GM12873 (cell line): Measurements from ENCODE around the gene UBE2S.

Experiments
- TF ChIP-seq, protein P1 (sequence below): IDR thresholded peaks from 2 replicates; pipeline ENCODE4 v1.5.1; 2012; ENCODE audit warnings: low read depth, mild to moderate bottlenecking, moderate library complexity, low read length, control low read depth; ENCODE audit not compliant: insufficient read depth; ENCODE audit errors: missing control alignments

The UBE2S gene

DNA sequence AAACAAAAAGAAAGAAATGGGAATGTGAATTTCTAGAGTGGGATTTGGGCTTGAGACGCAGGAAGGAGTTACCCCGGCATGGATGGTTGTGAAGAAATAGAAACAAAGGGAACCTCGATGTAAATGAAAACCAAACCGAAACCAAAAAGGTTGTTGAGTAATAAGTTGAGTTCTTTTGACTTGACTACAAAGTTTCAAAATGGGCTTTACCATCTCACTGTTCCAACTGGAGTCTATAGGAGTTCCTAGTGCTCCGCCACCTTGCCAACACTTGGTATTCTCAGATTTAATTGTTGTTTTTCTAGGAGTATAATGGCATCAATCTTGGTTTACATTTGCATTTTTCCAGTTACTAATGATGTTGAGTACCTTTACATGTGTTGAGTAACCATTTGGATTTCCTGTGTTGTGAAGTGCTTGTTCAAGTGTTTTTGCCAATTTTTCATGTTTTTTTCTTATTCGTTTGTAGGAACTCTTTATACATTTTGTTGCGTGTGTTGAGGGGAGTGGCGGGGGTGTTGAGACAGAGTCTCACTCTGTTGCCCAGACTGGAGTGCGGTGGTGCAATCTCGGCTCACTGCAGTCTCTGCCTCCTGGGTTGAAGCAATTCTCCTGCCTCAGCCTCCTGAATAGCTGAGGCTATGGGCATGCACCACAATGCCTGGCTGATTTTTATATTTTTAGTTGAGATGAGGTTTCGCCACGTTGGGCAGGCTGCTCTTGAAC is 9.2 kb downstream of the UBE2S start:
- TF ChIP-seq, protein P1, sequence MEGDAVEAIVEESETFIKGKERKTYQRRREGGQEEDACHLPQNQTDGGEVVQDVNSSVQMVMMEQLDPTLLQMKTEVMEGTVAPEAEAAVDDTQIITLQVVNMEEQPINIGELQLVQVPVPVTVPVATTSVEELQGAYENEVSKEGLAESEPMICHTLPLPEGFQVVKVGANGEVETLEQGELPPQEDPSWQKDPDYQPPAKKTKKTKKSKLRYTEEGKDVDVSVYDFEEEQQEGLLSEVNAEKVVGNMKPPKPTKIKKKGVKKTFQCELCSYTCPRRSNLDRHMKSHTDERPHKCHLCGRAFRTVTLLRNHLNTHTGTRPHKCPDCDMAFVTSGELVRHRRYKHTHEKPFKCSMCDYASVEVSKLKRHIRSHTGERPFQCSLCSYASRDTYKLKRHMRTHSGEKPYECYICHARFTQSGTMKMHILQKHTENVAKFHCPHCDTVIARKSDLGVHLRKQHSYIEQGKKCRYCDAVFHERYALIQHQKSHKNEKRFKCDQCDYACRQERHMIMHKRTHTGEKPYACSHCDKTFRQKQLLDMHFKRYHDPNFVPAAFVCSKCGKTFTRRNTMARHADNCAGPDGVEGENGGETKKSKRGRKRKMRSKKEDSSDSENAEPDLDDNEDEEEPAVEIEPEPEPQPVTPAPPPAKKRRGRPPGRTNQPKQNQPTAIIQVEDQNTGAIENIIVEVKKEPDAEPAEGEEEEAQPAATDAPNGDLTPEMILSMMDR = no peak

DNA sequence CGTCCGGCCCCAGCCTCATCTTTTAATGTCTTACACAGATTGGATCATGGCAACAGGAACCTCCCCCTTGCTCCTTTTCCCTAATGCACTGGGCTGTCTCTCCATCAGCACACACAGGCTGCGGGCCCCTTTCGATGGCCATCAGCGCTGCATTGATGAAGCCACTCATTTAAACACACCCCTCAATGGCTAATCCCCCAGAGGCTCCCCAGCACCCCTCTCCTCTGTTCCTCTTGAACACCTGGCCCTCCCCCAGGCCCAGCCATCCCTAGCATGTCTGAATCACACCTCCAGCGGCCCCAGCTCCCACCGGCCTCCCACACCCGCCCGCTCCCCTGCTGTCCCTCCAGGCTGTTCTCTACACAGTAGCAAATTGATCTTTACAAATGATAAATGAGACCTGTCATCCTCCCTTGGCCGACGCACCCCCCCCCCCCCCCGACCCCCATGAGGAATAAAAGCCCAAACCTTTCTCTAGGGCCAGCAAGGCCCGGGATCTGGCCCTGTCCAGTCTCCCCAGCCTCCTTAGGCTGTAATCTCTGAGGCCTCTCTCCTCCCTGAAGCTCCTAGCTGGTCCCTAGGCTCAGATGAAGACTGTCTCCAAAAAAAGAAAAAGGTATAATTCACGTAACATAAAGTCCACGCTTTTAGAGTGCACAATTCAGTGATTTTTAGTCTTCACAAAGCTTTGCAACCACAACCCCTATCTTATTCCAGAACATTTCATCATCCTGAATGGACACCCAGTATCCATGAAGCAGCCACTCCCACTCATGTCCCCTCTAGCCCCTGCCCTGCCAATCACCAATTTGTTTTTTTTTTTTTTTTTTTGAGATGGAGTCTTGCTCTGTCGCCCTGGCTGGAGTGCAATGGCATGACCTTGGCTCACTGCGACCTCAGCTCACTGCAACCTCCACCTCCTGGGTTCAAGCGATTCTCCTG is 14.5 kb downstream of the UBE2S start:
- TF ChIP-seq, protein P1 = no peak

DNA sequence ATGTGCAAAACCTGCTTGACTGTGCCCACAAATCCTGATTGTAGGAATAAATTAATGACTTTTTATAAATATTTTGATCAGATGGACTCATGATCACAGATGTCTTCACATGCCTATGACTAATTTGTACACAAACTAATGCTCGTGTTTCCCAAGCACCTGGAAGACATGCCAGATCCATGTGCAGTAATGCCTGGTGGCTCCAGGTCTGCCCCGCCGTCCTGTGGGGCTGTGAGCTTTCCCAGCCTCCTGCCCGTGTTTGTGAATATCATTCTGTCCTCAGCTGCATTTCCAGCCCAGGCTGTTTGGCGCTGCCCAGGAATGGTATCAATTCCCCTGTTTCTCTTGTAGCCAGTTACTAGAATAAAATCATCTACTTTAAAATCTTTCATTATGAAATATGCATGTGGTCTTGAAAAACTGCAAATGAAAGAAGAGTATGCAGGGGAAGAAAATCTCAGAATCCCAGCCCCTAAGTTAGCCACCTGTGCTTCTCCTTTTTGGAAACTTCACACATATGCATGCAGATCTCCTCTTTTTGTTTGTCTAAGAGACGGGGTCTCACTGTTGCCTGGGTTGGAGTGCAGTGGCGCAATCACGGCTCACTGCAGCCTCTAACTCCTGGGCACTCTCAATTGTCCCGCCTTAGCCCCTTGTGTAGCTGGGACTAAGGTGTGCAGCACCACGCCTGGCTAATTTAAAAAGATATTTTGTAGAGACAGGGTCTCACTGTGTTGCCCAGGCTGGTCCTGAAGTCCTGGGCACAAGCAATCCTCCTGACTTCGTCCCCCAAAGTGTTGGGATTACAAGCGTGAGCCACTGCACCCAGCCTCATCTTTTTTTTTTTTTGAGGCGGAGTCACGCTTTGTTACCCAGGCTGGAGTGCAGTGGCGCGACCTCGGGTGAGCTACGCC is 15.6 kb downstream of the UBE2S start:
- TF ChIP-seq, protein P1 = no peak

DNA sequence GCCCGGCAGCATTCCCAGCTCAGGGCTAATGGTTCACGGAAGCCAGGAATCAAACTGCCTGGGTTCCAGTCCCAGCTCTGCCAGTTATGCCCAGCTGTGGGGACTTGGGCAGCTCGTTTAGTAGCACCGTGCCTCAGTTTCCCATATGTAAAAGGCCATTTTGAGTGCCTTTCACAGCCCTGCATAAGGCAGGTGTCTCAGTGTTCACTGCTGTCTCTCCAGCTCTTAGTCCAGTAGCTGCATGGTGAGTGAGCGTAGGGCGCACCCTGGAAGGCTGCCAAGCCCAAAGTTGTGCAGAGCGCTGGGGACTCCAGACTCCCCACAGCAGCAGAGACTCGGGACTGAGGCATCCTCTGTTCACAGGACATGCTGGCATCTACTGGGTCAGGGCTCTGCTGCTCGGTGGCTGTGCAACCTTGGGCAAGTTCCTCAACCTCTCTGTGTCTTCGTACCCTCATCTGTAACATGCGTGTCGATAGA is 16.4 kb downstream of the UBE2S start:
- TF ChIP-seq, protein P1 = no peak

DNA sequence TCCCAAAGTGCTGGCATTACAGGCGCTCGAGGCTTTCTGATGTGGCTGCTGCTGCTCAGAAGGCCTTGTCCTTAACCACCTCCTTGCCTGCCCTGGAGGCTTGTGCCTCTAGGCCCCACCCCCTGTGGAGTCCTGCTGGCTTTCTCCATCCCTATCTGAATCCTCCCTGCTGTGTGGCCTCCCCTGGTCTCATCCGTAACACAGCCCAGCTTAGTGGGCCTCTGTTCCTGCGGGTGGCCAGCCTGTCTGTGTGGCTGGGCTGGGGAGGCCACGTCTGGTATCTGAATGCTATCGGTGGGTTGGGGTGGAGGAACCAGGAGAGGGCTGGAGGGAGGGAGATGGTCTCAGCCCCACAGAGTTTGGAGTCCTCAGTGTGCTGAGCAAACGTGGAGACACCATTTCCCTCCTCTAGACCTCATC is 17.1 kb downstream of the UBE2S start:
- TF ChIP-seq, protein P1 = no peak

DNA sequence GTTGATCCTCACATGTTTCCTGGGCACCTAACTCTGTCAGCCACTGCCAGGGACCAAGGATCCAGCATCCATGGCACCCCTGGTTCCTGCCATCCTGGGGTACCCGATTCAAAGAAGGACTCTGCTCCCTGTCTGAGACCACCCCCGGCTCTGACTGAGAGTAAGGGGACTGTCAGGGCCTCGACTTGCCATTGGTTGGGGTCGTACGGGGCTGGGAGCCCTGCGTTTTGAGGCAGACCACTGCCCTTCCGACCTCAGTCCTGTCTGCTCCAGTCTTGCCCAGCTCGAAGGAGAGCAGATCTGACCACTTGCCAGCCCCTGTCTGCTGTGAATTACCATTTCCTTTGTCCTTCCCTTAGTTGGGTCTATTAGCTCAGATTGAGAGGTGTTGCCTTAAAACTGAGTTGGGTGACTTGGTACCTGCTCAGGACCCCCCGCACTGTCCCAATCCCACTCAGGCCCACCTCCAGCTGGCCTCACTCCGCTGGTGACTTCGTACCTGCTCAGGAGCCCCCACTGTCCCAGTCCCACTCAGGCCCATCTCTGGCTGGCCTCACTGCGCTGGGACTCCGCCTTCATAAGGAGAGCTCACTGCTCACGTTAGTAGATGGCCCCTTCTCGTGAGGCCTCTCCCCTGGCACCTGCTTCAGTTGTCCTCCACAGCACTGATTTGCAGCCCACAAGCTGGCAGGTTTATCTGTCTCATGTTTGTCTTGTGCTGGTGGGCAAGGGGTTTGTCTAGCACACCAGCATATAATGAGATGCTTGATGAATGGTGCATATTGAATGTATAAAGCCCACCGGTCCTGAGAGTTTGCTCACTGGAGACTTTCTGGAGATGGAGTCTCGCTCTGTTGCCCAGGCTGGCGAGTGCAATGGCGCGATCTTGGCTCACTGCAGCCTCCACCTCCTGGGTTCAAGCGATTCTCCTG is 17.9 kb downstream of the UBE2S start:
- TF ChIP-seq, protein P1 = no peak
